DND-41 (cell line): ENCODE results near the gene NKX3-2.

Experiments
- CTCF ChIP-seq: IDR thresholded peaks from 2 replicates; pipeline ENCODE4 v1.5.1; 2012; ENCODE audit warnings: borderline replicate concordance, low read length, moderate library complexity, mild to moderate bottlenecking; ENCODE audit not compliant: poor library complexity, severe bottlenecking; ENCODE audit errors: extremely low read depth
- EZH2 ChIP-seq: IDR thresholded peaks from 3 replicates; pipeline ENCODE4 v1.6.1; 2012; ENCODE audit warnings: borderline replicate concordance, low read depth, mild to moderate bottlenecking, moderate library complexity, low read length, inconsistent platforms; ENCODE audit not compliant: severe bottlenecking

GRCh38 chr4:13555325-13555724, 11.0 kb upstream of the NKX3-2 start:
- TF ChIP-seq CTCF, result no peak
- no peak for TF ChIP-seq EZH2
